HepG2 (cell line): ENCODE data around the gene RHBDD1. TPM values are rescaled to one million over a fixed set of nuclear protein-coding genes. Genes with fewer than 3 reads are reported as not detected.
A peak's percentile ranks its signal among the peaks of the same experiment; 100 is the strongest.

Source experiments
- HNF4A ChIP-seq: sonication (generic); formaldehyde crosslinking; IDR thresholded peaks from 2 replicates; pipeline ENCODE4 v1.4.0; 2020; ENCODE audit warnings: missing genetic modification reagents
- HNRNPUL1 ChIP-seq: fragments of 200-400 bp; formaldehyde crosslinking; IDR thresholded peaks from 2 replicates; pipeline ENCODE4 v1.6.1; 2017; ENCODE audit warnings: low read depth, mild to moderate bottlenecking, low read length, moderate library complexity
- MATR3 ChIP-seq: sonication (generic); formaldehyde crosslinking; IDR thresholded peaks from 2 replicates; pipeline ENCODE4 v1.4.0; 2020; ENCODE audit warnings: missing genetic modification reagents
- MIXL1 ChIP-seq: IDR thresholded peaks from 2 replicates; pipeline ENCODE4 v1.6.1; 2016
- NKX3-1 ChIP-seq: sonication (generic); formaldehyde crosslinking; IDR thresholded peaks from 2 replicates; pipeline ENCODE4 v1.5.0; 2020; ENCODE audit warnings: missing genetic modification reagents
- SRSF9 ChIP-seq: fragments of 200-400 bp; formaldehyde crosslinking; IDR thresholded peaks from 2 replicates; pipeline ENCODE4 v1.6.1; 2018; ENCODE audit warnings: borderline replicate concordance, mild to moderate bottlenecking, low read depth, low read length; ENCODE audit not compliant: insufficient read depth, poor library complexity, severe bottlenecking
- TOPORS ChIP-seq: sonication (generic); formaldehyde crosslinking; IDR thresholded peaks from 2 replicates; pipeline ENCODE4 v1.8.0; 2023; ENCODE audit warnings: mild to moderate bottlenecking, missing genetic modification reagents
- ZFYVE20 ChIP-seq: sonication (generic); formaldehyde crosslinking; IDR thresholded peaks from 2 replicates; pipeline ENCODE4 v1.8.0; 2023; ENCODE audit warnings: low read depth, mild to moderate bottlenecking, moderate library complexity, missing genetic modification reagents, borderline replicate concordance
- ZNF124 ChIP-seq: sonication (generic); formaldehyde crosslinking; IDR thresholded peaks from 2 replicates; pipeline ENCODE4 v1.4.0; 2020; ENCODE audit warnings: missing genetic modification reagents
- ZNF142 ChIP-seq: sonication (generic); formaldehyde crosslinking; IDR thresholded peaks from 2 replicates; pipeline ENCODE4 v1.4.0; 2020; ENCODE audit warnings: missing genetic modification reagents
- ZNF557 ChIP-seq: sonication (generic); formaldehyde crosslinking; IDR thresholded peaks from 2 replicates; pipeline ENCODE4 v1.4.0; 2020; ENCODE audit warnings: missing genetic modification reagents
- ZNF703 ChIP-seq: sonication (generic); formaldehyde crosslinking; IDR thresholded peaks from 2 replicates; pipeline ENCODE4 v1.5.1; 2020; ENCODE audit warnings: missing genetic modification reagents, mild to moderate bottlenecking, moderate library complexity, borderline replicate concordance
- ZNF766 ChIP-seq: sonication (generic); formaldehyde crosslinking; IDR thresholded peaks from 2 replicates; pipeline ENCODE4 v1.5.0; 2020; ENCODE audit warnings: missing genetic modification reagents, borderline replicate concordance
- polyA plus RNA-seq, 8 experiments: library from polyadenylated mRNA; depleted of rRNA in 3 of 8; stranded (reverse) in 7 of 8; unstranded in 1 of 8; fragments of >200 nt; fragmentation: Illumina TruSeq in 4 of 8; extraction: Trizol in 4 of 8; gene quantifications; 2 replicates each; pipeline versions ENCODE4 v1.2.1 to v1.2.3, GENCODE V29; 2011 to 2016; ENCODE audit warnings: low read depth in 4 of 8, missing spikeins in 1 of 8, mixed read lengths in 1 of 8; ENCODE audit not compliant: insufficient read depth in 1 of 8
- total RNA-seq, 5 experiments: library from RNA; depleted of rRNA; stranded (reverse); fragments of >200 nt; fragmentation: Illumina TruSeq; extraction: Trizol; gene quantifications; 2 replicates each; pipeline ENCODE4 v1.2.3, GENCODE V29; 2016; ENCODE audit warnings: low read depth in 1 of 5
- TF ChIP-seq, protein P1 (sequence below): IDR thresholded peaks from 2 replicates; pipeline ENCODE4 v1.6.1; 2016; ENCODE audit warnings: missing biosample characterization, missing genetic modification reagents, low read depth
- TF ChIP-seq, protein P2 (sequence below): sonication (generic); formaldehyde crosslinking; IDR thresholded peaks from 2 replicates; pipeline ENCODE4 v1.5.0; 2020; ENCODE audit warnings: mild to moderate bottlenecking, missing genetic modification reagents
- TF ChIP-seq, protein P3 (sequence below): sonication (generic); formaldehyde crosslinking; IDR thresholded peaks from 2 replicates; pipeline ENCODE4 v1.5.1; 2020; ENCODE audit warnings: missing genetic modification reagents, mild to moderate bottlenecking, borderline replicate concordance
- TF ChIP-seq, protein P4 (sequence below): sonication (generic); formaldehyde crosslinking; IDR thresholded peaks from 2 replicates; pipeline ENCODE4 v1.4.0; 2020; ENCODE audit warnings: missing genetic modification reagents

RHBDD1 gene
- total and polyA plus RNA-seq, 2 of the 13 experiments (the other 11 are each of a cell fraction or from before 2014, with no cell fraction given): 8.2 to 9.5 TPM

GRCh38 chr2:226799211-226799975 lies 36.5 kb upstream of the RHBDD1 start, which contains the start of gene IRS1 (continued):
- TF ChIP-seq ZNF142 (CRISPR knock-in tag): no peak; the same call in 1 of the 2 replicates
- TF ChIP-seq, protein P1, sequence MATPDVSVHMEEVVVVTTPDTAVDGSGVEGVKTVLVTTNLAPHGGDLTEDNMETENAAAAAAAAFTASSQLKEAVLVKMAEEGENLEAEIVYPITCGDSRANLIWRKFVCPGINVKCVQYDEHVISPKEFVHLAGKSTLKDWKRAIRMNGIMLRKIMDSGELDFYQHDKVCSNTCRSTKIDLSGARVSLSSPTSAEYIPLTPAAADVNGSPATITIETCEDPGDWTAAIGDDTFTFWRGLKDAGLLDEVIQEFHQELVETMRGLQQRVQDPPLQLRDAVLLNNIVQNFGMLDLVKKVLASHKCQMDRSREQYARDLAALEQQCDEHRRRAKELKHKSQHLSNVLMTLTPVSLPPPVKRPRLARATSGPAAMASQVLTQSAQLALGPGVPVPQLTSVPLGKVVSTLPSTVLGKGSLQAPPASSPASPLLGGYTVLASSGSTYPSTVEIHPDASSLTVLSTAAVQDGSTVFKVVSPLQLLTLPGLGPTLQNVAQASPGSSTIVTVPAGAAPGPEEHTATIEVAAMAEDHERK (CRISPR knock-in tag): no peak
- no peak for TF ChIP-seq HNF4A (CRISPR knock-in tag)
- TF ChIP-seq MATR3 (CRISPR knock-in tag): no peak
- TF ChIP-seq ZNF124: no peak
- no peak for TF ChIP-seq TOPORS (CRISPR knock-in tag)
- no peak for TF ChIP-seq NKX3-1 (CRISPR knock-in tag)
- 0 out of 2 replicates have a peak, but pooled peaks have one; percentile 24 for TF ChIP-seq ZNF557 (CRISPR knock-in tag)
- TF ChIP-seq, protein P2, sequence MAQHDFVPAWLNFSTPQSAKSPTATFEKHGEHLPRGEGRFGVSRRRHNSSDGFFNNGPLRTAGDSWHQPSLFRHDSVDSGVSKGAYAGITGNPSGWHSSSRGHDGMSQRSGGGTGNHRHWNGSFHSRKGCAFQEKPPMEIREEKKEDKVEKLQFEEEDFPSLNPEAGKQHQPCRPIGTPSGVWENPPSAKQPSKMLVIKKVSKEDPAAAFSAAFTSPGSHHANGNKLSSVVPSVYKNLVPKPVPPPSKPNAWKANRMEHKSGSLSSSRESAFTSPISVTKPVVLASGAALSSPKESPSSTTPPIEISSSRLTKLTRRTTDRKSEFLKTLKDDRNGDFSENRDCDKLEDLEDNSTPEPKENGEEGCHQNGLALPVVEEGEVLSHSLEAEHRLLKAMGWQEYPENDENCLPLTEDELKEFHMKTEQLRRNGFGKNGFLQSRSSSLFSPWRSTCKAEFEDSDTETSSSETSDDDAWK (CRISPR knock-in tag): no peak
- TF ChIP-seq ZNF703: no peak
- TF ChIP-seq, protein P3, sequence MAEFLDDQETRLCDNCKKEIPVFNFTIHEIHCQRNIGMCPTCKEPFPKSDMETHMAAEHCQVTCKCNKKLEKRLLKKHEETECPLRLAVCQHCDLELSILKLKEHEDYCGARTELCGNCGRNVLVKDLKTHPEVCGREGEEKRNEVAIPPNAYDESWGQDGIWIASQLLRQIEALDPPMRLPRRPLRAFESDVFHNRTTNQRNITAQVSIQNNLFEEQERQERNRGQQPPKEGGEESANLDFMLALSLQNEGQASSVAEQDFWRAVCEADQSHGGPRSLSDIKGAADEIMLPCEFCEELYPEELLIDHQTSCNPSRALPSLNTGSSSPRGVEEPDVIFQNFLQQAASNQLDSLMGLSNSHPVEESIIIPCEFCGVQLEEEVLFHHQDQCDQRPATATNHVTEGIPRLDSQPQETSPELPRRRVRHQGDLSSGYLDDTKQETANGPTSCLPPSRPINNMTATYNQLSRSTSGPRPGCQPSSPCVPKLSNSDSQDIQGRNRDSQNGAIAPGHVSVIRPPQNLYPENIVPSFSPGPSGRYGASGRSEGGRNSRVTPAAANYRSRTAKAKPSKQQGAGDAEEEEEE (CRISPR knock-in tag): no peak
- TF ChIP-seq MIXL1 (CRISPR knock-in tag): no peak
- TF ChIP-seq, protein P4, sequence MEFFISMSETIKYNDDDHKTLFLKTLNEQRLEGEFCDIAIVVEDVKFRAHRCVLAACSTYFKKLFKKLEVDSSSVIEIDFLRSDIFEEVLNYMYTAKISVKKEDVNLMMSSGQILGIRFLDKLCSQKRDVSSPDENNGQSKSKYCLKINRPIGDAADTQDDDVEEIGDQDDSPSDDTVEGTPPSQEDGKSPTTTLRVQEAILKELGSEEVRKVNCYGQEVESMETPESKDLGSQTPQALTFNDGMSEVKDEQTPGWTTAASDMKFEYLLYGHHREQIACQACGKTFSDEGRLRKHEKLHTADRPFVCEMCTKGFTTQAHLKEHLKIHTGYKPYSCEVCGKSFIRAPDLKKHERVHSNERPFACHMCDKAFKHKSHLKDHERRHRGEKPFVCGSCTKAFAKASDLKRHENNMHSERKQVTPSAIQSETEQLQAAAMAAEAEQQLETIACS (CRISPR knock-in tag): no peak
- no peak for TF ChIP-seq SRSF9
- no peak for TF ChIP-seq HNRNPUL1
- TF ChIP-seq ZFYVE20: no peak
- TF ChIP-seq ZNF766: peak; percentile 63; the same call in 1 of the 2 replicates
